ENCODE data around the gene IL1B.

GRCh38 chr2:112827009-112827408, 9.6 kb downstream of the IL1B start:
- TF ChIP-seq EZH2phosphoT487 (IDR thresholded peaks at IDR 0.05; ENCODE audit: low read depth, severe bottlenecking, unreplicated experiment) (no peak), CTCF (IDR thresholded peaks at IDR 0.05; ENCODE audit: poor library complexity) (no peak)
